Hippocampal formation (tissue), 2 donors: ENCODE data around the gene SPCS1.
"Not testable (repeated sequence)": the region's sequence is repeated elsewhere in the genome, so short reads cannot be mapped to it uniquely, and the experiment has no call there.

Experiments used
- DNase-seq, 2 donors: peaks; one replicate each; lab custom pipeline; 2025; lab: John Stamatoyannopoulos, UW

Gene SPCS1

DNA sequence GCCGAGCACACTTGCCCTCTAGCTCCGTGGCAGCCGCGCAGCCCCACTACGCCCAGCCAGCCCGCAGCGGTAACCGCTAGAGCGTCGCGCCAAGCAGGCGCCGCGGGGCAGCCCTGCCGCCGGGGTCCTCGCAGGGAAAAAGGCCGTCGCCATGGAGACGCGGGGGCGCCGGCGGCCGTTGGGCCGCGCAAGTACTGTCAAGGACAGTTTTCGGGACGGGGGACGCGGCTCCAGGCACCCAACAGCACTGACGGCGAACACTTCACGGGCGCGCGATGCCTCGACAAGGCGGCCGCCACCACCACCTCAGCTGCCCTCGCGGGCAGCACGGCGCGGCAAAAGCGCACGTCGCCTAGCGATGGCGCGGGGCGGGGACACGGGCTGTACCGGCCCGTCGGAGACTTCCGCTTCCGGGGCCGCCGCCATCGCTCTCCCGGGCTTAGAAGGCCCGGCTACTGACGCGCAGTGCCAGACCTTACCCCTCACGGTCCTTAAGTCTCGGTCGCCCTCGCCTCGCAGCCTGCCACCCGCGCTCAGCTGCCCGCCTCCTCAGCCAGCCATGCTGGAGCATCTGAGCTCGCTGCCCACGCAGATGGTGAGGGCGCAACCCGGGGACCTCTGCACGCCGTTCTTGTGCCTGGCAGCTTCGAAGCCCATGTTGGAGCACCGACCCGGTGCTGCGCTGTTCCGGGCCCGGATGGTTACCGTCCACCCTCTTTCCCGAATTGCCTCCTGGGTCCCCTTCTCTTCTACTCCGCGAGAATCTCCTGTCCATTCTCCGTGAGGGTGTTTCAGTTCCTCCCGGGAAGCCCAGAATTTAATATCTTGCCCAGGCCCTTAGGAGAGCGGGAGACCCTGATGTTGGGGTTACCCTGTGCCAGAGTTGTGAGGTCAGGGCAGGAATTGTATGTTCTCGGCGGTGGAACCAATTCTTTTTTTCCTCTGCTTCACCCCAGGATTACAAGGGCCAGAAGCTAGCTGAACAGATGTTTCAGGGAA is at the start of gene SPCS1, which contains the start of gene GLT8D1:
TSS of gene SPCS1 (plus strand) at position 419 of the 999 bp plus-strand sequence. CDS start at position 560, 141 bp downstream.
TSS of gene GLT8D1 (minus strand) at position 104 of the 999 bp plus-strand sequence. CDS start 5,331 bp downstream, outside the sequence.
- peak; percentile 87 to 88 for DNase-seq

DNA sequence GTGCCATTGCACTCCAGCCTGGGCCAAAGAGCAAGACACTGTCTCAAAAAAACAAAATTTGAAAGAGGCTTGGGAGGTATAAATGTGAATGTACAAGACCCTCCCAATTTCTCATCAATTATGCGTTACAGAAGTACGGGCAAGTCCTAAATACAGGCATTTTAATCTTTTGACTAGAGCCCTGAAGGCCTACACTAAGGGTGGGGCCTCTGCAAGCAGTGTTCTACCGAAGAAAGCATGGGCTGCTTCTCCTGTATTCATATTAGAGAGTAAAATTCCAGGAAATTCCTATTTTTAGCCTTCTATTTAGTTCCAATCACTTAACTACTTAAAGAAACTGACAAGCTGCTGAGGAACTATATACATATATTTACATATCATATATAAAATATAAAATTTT is 45.9 kb upstream of the SPCS1 start:
- DNase-seq: no peak

GRCh38 chr3:52663098-52663497 is 42.8 kb upstream of the SPCS1 start:
- DNase-seq: no peak

DNA sequence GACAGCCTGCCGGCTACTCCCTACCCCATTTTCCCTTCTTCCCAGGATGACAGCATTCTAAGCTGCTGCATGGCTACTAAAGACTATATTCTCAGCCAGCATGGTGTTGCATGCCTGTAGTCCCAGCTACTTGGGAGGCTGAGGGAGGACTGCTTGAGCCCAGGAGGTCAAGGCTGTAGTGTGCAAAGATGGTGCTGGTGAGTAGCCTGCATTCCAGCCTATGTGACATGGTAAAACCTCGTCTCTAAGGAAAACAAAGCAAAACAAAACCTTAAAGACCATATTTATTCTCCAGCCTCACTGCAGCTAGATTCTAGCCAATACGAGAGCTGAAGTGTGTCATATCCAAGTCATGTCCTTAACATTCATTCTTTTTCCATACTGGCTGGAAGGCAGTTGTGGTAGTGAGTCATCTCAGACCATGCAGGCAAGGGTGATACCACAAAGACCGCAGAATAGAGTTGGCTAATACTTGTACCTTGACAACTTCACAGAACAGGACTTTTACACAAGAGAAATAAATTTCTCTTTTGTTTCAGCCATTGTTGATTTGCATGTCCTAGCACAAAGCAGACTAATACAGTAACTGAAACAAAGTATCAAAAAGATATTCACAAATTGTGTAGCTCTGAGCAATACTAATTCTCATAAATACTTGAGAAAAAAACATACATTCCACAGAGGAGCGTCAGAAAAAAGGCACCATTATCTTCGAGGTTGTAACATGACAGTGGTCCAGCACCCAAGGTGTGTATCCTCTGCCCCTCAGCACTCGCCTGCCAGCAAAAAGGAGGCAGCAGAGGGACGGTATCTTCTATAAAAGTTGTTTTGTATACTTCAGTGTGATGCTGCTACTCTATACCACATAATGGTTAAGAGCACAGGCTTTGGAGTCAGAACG is 35.0 kb upstream of the SPCS1 start:
- no peak for DNase-seq

DNA sequence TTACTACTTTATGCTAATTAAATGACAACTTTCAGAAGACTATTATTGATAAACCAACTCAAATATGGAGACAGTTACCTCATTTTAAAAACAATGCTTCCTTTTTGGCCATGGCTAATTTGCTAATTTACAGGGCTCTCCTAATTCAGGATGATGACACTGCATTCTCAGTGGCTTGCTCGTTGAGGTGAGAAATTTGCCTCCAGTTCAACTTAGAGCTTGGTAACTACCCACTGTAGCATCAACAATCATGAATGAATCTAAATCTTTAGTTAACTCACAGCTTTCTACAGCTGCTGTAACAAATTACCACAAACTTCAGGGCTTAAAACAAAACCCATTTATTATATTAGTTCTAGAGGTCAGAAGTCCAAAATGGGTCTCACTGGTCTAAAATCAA is 34.2 kb upstream of the SPCS1 start:
- no peak for DNase-seq

GRCh38 chr3:52676201-52676600 is 29.7 kb upstream of the SPCS1 start:
- DNase-seq: not testable (repeated sequence)

DNA sequence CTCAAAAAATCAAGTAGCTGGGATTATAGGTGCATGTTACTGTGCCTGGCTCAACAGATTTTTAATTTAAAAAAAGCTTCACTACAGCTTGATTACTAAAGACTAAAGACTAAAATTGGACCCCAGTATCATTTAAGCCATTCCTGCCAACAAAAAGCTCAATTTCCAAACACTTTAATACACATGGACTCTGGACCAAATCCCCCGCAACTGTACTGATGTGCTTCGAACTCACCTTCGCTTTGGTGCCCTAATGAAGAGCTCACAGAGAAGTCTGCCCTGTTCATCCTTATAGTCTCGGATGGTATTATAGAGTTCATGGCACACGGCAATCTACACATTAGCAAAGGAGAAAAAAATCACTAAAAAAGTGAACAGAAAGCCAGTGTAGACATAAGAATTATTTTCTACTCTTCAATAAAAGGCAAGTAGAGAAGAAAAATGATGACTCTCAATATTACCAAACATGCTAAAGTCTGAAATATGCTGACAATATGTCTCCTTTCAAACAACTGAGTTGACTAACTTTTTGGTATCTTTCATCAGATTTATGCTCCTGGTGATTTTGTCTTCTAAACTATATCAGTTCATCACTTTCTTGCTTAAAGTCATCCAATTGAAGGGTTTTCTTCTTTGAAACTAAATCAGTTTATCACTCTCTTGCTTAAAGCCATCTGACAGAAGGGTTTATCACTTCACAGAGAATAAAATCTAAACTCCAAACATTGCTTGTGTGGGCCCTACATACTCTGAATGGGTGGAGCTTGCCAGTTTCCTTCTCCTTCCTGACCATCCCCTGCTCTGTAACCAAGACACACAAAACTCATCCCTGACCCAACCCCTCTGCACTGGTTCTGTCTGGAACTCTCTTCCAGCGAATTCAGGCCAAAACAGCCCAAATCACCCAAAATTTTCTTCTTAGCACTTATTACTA is 27.4 kb upstream of the SPCS1 start:
- DNase-seq: no peak

GRCh38 chr3:52679199-52679538 is 26.7 kb upstream of the SPCS1 start:
- no peak for DNase-seq

GRCh38 chr3:52679811-52680210 is 26.1 kb upstream of the SPCS1 start:
- DNase-seq: no peak

DNA sequence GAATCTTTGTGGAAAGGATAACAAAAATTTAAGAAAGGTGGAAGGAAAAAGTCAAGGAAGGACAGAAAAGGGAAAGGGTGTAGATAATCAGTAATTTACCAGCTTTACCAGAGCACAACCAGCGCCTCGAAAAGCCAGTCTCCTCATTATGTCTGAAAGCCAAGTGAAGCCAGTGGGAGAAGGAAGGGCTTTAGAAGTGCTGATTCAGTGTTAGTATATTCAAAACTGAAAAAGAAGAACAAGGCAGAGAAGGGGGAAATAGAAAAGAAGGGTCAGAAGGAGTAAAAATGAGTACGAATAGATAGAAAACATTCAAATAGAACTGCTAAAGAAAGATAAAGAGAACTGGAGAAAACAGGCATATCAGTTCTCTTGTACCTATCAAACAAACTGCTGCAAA is 24.3 kb upstream of the SPCS1 start:
- DNase-seq: peak in 1 of 2 donors; percentile 27

- peak; percentile 3 to 27 for DNase-seq
Measured at GRCh38 chr3:52682016-52682415, 23.9 kb upstream of the SPCS1 start.

DNA sequence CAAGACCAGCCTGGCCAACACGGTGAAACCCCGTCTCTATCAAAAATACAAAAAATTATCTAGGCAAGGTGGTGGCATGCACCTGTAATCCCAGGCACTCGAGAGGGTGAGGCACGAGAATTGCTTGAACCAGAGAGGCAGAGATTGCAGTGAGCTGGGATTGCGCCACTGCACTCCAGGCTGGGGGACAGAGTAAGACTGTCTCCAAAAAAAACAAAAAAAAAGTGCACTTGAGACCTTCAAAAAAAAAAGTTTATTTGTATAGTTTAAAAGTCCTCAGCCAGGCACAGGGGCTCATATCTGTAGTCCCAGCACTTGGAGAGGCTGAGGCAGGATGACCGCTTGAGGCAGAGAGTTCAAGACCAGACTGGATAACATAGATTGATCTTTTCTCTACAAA is 22.3 kb upstream of the SPCS1 start:
- DNase-seq: no peak

DNA sequence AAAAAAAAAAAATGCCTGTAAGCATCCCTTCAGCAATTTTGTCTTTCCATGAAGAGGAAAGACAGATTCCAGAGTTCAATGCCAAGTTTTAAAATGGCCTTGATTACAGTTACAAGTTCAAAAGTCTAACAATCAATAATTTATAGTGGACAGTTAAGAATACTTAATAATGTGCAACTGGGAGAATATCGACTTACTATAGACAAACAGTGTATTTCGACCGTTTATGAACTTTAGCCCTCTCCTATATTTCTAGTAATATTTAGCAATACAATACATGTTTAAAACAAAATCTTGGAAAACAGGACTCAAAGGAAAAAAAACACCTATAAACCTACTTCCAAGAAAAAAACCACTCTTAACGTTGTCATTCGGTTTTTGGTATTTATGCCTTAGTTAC is 21.7 kb upstream of the SPCS1 start:
- DNase-seq: no peak

GRCh38 chr3:52685285-52685708 is 20.6 kb upstream of the SPCS1 start:
- DNase-seq: peak; percentile 76 to 86

GRCh38 chr3:52685709-52686691 is 19.9 kb upstream of the SPCS1 start, which contains the start of the genes GNL3 and PBRM1:
Gene GNL3 (plus strand): TSS chr3:52686032. CDS start chr3:52686093, 61 bp downstream.
Gene PBRM1 (minus strand): TSS chr3:52685913.
- peak; percentile 87 to 90 for DNase-seq

- DNase-seq: no peak
Measured at GRCh38 chr3:52688266-52688665, 17.6 kb upstream of the SPCS1 start.

DNA sequence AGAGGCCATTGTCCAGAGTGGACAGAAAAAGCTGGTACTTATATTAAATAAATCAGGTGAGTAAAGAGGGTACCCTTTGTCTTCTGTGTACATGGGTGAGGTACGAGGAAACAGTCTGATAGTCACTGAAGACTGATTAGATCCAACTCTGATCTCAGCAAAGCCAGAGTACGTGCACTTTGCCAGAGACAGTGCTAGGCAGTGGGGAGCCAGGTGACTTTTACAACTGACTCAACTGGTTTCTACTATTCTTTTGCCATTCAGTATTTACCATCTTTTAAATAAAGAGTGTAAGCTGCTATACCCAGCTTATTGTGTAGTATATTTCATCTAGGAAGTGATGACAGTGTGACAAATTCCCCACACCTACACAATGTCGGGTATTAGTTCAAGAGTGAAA is 16.8 kb upstream of the SPCS1 start:
- DNase-seq: no peak

DNA sequence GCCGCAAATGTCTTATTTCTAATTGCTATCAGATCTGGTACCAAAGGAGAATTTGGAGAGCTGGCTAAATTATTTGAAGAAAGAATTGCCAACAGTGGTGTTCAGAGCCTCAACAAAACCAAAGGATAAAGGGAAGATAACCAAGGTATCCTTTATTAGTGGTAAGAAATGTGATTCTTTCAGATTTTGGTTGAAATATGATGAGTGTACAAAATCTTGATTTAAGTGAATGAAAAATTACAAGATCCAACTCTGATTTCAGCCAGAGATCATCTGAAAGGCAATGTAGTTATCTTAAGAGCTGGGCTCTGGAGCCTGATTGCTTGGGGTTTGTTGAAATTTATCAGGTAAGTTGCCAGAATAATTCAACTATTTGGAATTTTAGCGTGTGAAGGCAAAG is 15.3 kb upstream of the SPCS1 start:
- DNase-seq: no peak

GRCh38 chr3:52693071-52693470 is 12.8 kb upstream of the SPCS1 start:
- DNase-seq: no peak
